HG02852 (cell line): ENCODE data around the gene EPHA6.

ENCODE experiments used
- ATAC-seq: cut with Tn5 transposase; IDR thresholded peaks from one replicate; pipeline ENCODE4 v1.9.1; 2021; ENCODE audit warnings: mild to moderate bottlenecking, moderate library complexity; ENCODE audit not compliant: unreplicated experiment

The EPHA6 gene

DNA sequence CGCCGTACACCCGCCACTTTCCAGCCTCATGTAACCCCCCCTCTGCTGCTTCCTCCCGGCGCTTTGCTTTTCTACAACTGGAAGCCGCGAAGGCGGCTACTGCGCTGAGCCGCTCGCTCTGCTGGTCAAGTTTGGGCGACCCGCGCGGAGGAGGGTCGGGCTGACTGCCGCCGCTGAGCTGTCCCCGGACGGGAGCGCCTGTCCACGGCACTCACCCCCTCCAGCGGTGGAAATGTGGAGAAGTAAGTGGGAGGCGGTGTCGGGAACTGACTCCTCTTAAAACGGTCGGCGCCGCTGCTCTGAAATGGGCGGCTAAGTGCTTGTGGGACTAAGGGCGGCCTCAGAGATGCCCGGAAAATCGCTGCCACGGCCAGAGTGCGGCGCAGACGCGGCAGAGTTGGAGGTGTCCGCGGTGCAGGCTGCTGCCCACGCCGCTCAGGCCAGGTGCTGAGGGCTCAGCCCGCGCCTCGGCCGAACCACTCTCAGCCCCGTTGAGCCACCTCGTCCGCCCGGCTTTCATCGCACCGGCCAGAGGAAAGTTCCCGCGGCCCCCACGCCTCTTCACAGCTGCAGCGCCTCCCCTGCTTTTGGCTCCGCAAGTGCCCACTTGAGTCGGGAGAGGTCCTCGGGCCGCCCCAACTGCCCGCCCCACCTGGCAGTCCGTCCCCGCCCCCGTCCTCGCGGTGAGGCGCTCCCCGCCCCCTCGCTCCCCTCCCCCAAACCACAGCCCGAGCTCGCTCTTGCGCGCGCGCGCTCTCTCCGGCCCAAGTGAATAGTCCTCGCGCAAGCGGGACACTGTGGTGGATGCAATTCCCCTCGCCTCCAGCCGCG, at the start of gene EPHA6:
TSS of gene EPHA6 (plus strand) at position 775 of the 831 bp plus-strand sequence.
- ATAC-seq = peak; percentile 23

GRCh38 chr3:96776818-96777217, 37.6 kb upstream of the EPHA6 start:
- no peak for ATAC-seq

DNA sequence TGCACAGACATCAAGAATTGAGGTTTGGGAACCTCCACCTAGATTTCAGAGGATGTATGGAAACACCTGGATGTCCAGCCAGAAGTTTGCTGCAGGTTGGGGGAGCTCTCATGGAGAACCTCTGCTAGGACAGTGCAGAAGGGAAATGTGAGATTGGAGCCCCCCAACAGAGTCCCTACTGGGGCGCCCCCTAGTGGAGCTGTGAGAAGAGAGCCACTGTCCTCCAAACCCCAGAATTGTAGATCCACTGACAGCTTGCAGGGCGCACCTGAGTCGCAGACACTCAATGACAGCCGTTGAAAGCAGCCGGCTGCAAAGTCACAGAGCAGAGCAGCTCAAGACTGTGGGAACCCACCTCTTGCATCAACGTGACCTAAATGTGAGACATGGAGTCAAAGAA, 34.6 kb upstream of the EPHA6 start:
- no peak for ATAC-seq

DNA sequence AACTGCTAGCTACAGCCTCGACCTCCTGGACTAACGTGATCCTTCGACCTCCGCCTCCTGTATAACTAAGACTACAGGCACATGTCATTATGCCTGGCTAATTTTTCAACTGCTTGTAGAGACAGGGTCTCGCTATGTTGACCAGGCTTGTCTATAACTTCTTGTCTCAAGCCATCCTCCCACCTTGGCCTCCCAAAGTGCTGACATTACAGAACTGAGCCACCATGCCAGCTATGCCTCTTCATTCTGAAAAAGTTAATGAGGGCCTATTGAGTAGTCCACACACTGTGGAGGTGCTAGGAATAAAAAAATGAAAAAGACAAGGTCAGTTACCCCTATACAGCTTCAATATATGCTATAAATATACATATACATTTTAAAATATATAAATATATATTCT, 18.3 kb upstream of the EPHA6 start:
- no peak for ATAC-seq

DNA sequence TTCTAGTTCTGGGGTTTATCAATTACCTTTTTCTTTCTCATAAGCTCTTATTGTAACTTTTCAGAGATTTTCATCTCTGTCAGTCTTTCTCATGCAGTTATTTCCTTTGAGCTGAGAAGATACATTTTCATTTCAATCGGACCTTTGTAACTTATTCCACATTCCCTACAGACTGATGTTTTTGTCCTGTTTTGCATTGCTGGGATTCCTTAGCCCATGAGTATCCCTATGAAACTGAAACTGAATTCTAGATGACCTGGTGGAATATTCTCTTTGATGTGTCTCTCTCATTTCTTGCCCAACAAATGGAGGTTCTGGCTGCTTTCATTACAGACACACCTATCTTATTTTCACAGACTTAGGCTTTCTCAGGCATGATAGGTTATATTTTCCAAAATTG, 10.5 kb upstream of the EPHA6 start:
- ATAC-seq = no peak

DNA sequence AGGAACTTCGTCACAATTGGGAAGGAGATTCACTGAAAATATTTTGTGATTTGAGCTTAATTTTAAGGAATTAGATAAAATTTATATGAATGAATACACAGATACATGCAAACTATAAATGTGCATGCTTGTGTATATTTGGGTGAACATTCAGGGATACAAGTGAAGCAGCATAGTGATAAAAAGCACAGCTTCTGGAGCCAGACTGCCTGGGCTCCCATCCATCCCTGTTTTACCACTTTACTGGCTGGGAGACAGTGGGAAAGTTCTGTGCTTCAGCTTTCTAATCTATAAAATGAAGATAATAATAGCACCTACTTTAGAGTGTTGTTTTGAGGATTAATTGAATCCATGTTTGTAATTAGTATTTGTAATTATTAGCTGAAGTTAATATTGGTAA, 8.1 kb upstream of the EPHA6 start:
- no peak for ATAC-seq

DNA sequence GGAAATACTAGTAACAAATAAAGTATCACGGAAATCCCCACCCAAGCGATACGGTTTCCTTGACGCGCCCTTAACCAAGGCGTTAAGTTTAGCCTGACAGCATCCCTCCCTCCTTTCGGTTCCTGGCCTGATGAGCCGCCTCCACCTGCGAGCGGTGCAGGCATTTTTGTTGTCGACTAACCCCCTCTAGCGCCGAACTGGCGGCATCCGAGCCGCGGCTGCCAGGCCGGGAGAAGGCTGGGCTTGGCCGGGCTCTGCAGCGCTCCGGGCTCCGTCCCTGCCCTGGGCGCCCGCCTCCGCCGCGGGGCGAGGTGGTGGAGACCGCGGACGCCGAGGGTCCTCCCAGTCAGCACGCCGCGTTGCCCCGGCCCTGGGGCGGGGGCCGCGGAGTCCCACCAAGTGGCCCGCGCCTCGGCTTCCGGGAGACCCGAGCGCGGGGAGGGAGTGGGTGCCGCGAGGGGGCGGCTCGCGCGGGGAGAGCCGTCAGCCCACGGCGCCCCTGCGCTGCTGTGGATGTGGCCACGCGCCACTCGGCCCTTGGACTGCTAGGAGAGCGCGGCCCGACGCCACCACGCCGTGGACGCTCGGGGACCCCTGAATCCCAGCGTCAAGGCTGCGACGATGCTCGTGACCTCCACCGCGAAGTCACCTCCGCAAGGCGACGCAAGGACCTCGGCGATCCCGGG, 1.1 kb upstream of the EPHA6 start:
- ATAC-seq = peak; percentile 97

DNA sequence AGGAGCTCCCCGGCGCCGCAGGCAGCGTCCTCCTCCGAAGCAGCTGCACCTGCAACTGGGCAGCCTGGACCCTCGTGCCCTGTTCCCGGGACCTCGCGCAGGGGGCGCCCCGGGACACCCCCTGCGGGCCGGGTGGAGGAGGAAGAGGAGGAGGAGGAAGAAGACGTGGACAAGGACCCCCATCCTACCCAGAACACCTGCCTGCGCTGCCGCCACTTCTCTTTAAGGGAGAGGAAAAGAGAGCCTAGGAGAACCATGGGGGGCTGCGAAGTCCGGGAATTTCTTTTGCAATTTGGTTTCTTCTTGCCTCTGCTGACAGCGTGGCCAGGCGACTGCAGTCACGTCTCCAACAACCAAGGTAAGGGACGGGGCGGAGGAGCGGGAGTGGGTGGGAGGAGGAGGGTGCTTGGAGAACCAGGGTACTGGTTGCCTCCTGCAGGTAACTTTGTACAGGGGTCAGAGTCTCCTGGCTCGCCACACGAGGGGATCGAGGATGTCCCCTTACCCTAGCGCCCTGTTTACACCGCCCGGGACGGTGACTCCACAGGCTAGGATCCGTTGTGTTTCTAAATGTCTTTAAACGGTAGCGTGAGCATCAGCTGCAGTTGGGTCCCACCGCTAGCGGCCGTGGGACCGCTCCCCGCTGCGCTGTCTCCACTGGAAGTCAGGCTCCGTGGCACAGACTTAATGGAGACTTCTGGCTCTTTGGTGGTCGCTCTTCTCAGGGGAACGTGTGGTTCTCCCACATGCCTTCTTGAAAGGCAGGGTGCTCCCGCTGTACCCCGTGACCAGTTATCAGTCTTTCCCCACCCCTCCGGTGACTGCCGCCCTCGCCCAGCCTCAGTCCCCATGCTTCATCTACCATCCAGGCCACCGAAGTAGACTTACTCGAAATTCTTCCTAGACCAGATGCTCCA, 515 bp downstream of the EPHA6 start:
- no peak for ATAC-seq

- ATAC-seq = no peak
Measured at GRCh38 chr3:96831175-96831574, 16.8 kb downstream of the EPHA6 start.

DNA sequence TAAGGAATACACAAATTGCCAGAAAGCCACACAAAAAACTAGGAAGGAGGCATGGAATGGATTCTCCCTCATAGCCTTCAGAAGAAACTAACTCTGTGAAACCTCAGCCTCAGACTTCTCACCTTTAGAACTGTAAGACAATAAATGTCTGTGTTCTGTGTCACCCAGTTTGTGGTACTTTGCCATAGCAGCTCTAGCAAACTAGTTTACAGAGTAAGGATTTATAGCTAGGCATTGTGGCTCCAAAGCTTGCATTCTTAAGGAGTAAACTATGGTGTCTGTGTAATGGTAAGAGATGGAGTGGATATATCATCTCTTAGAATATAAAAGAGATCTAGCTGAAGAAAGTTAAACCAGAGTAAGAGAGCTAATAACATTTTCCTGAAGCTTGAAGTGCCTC, 18.9 kb downstream of the EPHA6 start:
- no peak for ATAC-seq

DNA sequence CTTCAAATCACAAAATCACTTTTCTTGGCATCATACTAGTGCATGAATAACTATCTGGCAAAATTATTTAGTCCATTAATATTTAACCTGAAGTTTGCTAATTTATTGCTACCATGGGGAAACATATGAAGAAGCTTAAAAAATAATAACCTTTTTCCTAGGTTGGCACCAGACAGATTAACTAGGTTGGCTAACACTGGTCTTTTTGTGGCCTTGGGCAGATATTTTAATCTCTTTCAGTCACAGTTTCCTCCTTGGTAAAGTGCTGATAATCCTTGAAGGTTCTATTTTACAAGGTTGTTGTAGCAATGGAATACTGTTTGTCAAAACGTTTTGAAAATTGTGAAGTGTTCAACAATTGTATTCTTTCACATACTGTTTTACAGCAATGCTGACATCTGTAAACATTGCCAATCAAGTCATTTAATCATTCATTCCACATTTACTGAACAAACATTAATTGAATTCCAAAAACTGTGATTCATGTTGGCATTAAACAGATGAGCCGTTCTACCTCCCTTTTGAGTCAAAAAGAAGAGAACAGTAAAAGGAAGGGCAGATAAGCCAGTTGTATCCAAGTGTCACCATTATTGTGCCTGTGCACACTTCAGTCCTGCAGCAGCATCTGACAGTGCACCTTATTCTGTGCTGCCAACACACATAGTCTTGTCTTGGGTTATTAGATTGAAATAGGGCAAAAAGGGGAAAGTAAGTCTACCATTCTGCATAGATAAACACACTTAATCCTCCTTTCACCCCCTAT, 21.9 kb downstream of the EPHA6 start:
- no peak for ATAC-seq

GRCh38 chr3:96843505-96844203, 29.3 kb downstream of the EPHA6 start:
- no peak for ATAC-seq

GRCh38 chr3:96844204-96844514, 29.8 kb downstream of the EPHA6 start:
- no peak for ATAC-seq

DNA sequence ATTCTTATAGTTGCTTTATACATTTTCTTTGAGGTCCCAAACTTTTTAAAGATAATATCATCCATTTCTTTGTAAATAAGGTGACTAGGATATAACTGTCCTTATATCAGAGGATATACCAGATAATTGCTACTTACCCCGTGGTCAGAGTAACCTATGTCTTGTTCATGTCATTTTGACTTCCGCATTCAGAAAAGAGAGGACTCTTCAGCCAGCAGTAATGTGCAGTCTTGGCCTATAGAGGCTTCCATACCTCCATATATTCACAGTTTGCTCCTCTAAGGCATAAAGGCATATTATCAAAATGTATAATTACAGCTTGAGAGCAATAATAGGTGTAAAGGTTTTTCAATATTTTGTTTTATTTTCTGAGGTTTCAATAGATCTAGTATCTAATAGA, 38.5 kb downstream of the EPHA6 start:
- ATAC-seq = no peak

DNA sequence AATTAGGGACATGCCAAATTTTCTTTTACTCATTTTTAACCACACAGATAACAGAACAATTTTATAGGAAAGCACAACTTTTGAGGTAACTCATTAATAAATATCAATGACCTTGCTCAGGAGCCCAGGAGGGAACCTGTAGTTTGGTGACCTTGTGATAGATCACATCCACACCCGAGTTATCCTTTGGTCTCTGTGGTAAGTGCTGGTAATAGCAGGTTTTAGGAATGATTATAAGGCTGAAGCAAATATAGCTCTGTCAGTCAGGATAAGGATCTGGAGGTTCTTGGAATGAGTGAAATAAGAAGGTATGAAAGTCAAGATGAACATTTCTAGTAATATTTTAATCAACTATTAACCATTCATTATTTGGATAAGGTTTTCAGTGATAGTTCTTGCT, 46.5 kb downstream of the EPHA6 start:
- no peak for ATAC-seq

DNA sequence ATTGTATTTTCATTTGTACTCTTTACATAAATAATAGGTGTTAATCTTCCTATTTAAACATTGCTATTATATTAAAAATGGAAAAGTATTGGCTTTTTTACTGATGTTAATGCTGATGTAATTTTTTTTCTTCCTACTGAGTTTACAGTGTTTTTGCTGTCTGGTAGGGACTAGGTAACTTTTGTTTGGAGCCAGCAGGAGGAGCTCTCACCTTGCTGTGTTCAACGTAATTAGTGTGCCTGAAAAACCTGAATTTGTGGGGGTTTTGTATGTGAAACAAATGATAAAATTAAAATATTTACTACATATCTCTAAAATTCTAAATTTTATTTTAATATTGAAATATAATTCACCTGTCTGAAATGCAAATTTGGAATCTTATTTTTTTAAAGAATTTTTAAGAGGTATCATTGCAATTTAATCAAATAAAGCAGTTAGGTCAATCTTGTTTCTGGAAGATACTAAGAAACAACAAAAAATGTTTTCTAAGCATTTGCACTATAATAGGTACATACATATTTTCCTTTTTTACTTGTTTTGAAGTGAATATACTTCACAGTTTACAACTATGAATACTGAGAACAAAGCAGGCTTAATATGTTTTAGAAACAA, 48.8 kb downstream of the EPHA6 start:
- peak; percentile 69 for ATAC-seq

DNA sequence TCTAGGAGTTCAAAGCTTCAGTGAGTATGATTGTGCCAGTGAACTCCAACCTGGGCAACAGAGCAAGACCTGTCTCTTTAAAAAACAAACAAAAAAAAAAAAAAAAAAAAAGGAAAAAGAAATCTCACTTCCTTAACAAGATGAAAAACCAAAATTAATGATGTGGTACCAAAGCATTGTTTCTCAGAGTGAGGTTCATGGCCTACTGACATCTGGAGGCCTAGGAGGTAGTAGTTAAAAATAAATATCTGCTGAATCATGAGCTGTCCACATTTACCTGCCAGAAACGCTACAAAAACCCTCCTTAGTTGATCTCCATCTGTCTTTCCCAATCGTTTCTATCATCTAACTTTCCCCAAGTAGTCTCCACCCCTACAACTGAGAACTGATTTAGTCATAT, 51.2 kb downstream of the EPHA6 start:
- ATAC-seq = no peak

DNA sequence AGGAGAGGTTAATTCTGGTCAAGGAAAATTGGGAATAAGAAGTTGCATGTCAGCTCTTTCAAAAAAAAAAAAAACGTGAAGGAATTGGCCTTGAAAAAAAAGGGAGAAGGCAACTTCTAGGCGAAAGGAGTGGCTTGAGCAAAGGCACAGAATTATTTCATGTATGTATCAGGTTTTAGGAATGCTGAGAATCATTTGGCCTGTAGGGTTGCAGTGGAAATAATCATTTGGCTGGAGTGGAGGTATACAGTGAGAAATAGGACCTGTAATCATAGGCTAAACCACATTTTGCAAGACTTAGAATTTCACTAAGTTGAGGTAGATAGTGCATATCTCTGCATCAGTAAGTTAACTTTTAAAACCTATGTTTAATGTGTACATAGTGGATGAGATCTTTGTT, 54.9 kb downstream of the EPHA6 start:
- no peak for ATAC-seq

DNA sequence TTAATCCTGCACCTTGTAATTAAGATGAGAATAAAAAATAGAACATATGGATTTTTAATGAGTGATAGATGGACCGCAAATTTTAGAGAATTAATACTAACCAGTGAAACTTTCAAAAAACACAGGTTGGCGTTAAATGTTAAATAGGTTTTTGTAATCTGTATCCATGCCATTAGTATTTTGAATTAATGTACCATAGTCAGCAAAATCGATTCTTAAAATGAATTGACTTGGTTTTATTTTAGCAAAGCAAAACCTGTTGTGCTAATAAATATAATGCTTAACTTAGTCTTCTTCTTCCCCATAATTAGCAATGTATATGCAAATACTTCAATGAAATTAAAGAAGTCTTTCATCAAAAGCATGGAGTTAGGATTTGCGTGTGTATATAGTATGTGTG, 63.1 kb downstream of the EPHA6 start:
- no peak for ATAC-seq

GRCh38 chr3:96900031-96900430, 85.6 kb downstream of the EPHA6 start:
- ATAC-seq = no peak
